Smooth muscle cell (in vitro differentiated cells): Measurements from ENCODE around the gene DHRS1. TPM values are rescaled to one million over a fixed set of nuclear protein-coding genes. Genes with fewer than 3 reads are reported as not detected.

Experiments
- DNase-seq: peaks from one replicate; lab custom pipeline; 2025; ENCODE audit not compliant: unreplicated experiment; lab: John Stamatoyannopoulos, UW
- H2AFZ ChIP-seq: fragments of 200-600 bp; sonication (generic); 2 replicates; pipeline ENCODE4 v1.6.0; 2016; ENCODE audit warnings: antibody characterized with exemption, low read depth, mild to moderate bottlenecking
- H3F3A ChIP-seq: fragments of 200-600 bp; sonication (generic); 2 replicates; pipeline ENCODE4 v1.6.0; 2017; ENCODE audit warnings: antibody characterized with exemption, low read depth
- H3K27ac ChIP-seq: fragments of 200-600 bp; sonication (generic); 2 replicates; pipeline ENCODE4 v1.5.1; 2016; ENCODE audit warnings: low read depth, mild to moderate bottlenecking
- H3K27me3 ChIP-seq: fragments of 200-600 bp; sonication (generic); 2 replicates; pipeline ENCODE4 v1.6.1; 2016; ENCODE audit warnings: low read depth, mild to moderate bottlenecking
- H3K36me3 ChIP-seq: fragments of 200-600 bp; sonication (generic); 2 replicates; pipeline ENCODE4 v1.5.1; 2016; ENCODE audit warnings: low read depth
- H3K4me1 ChIP-seq: fragments of 200-600 bp; sonication (generic); 2 replicates; pipeline ENCODE4 v1.5.1; 2016; ENCODE audit warnings: low read depth
- H3K4me2 ChIP-seq: fragments of 200-600 bp; sonication (generic); 2 replicates; pipeline ENCODE4 v1.6.0; 2016; ENCODE audit warnings: mild to moderate bottlenecking
- H3K4me3 ChIP-seq: fragments of 200-600 bp; sonication (generic); 2 replicates; pipeline ENCODE4 v1.5.1; 2016; ENCODE audit warnings: mild to moderate bottlenecking
- H3K79me2 ChIP-seq: fragments of 200-600 bp; sonication (generic); 2 replicates; pipeline ENCODE4 v1.6.0; 2016; ENCODE audit warnings: low read depth, mild to moderate bottlenecking
- H3K9ac ChIP-seq: fragments of 200-600 bp; sonication (generic); 2 replicates; pipeline ENCODE4 v1.6.0; 2016; ENCODE audit warnings: low read depth
- H3K9me3 ChIP-seq: fragments of 200-600 bp; sonication (generic); replicated peaks from 2 replicates; pipeline ENCODE4 v1.5.1; 2016; ENCODE audit warnings: low read depth
- H4K20me1 ChIP-seq: fragments of 200-600 bp; sonication (generic); 2 replicates; pipeline ENCODE4 v1.6.0; 2016; ENCODE audit warnings: low read depth
- WGBS: methylation state at CpG from one replicate; pipeline ENCODE4 v1.1.7; 2016; ENCODE audit warnings: low lambda C conversion rate; 5-methylcytosine and 5-hydroxymethylcytosine counted together
- polyA plus RNA-seq: library from polyadenylated mRNA; unstranded; fragments of >200 nt; fragmentation: Nextera tagmentation; extraction: Ambion mirVana; gene quantifications from 2 replicates; pipeline ENCODE4 v1.2.1, GENCODE V29; 2016
- total RNA-seq: library from RNA; depleted of rRNA; stranded (reverse); fragments of >200 nt; gene quantifications from 2 replicates; pipeline ENCODE4 v1.2.3, GENCODE V29; 2014
- TF ChIP-seq, protein P1 (sequence below): fragments of 200-600 bp; sonication (generic); IDR thresholded peaks from 2 replicates; pipeline ENCODE4 v1.5.1; 2017; ENCODE audit warnings: borderline replicate concordance, mild to moderate bottlenecking, antibody characterized with exemption; ENCODE audit not compliant: insufficient read depth, poor library complexity, severe bottlenecking

DHRS1 gene
- total and polyA plus RNA-seq, 2 experiments from 2014 or later: 22.5 to 25.2 TPM

DNA sequence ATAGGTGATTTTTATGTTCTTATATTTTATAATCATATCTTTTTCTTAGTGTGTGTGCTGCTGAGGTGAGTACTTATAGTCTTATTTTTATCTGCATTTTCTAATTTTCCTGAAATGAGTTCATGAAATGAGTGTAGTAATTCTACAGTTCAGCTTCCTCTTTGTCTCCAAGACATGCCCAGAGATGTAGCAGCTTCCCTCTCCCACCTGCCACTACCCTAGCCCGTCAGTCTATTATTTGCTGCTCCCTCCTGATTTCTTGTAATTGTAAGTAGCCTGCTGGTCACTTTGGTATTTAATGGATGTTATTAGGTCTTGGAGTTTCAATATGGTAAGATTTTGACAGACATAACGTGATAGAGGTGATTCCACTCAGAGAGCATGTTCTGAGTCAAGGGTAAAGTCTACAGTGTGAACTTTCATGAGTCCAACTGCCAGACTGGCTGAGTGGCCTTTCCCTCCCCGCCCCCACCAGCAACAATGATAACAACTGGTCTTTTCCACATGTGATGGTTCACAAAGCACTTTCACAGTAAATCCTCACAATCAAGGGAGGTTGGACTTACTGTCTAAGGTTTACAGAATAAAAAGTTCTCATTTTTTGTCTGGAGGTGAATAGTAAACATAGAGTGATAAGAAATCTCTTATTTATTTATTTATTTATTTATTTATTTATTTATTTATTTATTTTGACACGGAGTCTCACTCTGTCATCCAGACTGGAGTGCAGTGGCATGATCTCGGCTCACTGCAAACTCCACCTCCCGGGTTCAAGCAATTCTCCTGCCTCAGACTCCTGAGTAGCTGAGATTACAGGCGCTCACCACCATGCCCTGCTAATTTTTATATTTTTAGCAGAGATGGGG, 44.4 kb upstream of the DHRS1 start:
- Histone ChIP-seq H3K36me3 (no peaks in the 10 kb centered on the region), H3K27ac (no peak overlapping the region), H3K9me3 (no peaks in the 10 kb centered on the region), H3K4me1 (peaks cover 4% of the 10 kb centered on the region), H3K9ac (no peak overlapping the region), H4K20me1 (no peaks in the 10 kb centered on the region), H3K79me2 (no peaks in the 10 kb centered on the region), H3K27me3 (peaks cover 85% of the 10 kb centered on the region), H3K4me3 (no peak overlapping the region), H3K4me2 (no peak overlapping the region), H3F3A (no peaks in the 10 kb centered on the region), H2AFZ (no peak overlapping the region)
- DNase-seq: no peak
- TF ChIP-seq, protein P1, sequence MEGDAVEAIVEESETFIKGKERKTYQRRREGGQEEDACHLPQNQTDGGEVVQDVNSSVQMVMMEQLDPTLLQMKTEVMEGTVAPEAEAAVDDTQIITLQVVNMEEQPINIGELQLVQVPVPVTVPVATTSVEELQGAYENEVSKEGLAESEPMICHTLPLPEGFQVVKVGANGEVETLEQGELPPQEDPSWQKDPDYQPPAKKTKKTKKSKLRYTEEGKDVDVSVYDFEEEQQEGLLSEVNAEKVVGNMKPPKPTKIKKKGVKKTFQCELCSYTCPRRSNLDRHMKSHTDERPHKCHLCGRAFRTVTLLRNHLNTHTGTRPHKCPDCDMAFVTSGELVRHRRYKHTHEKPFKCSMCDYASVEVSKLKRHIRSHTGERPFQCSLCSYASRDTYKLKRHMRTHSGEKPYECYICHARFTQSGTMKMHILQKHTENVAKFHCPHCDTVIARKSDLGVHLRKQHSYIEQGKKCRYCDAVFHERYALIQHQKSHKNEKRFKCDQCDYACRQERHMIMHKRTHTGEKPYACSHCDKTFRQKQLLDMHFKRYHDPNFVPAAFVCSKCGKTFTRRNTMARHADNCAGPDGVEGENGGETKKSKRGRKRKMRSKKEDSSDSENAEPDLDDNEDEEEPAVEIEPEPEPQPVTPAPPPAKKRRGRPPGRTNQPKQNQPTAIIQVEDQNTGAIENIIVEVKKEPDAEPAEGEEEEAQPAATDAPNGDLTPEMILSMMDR: no peak
- 84% methylated on average over 7 of the region's 7 CpGs for WGBS

DNA sequence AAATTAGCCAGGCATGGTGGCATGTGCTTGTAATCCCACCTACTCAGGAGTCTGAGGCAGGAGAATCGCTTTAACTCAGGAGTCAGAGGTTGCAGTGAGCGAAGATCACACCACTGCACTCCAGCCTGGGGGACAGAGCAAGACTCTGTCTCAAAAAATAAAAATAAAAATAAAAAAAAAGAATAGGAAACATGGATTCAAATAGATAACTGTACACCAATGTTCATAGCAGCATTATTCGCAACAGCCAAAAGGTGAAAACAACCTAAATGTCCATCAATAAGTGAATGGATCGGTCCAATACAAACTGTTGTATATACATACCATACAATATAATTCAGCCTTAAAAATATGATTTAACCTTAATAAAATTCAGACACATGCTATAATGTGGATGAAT, 43.3 kb upstream of the DHRS1 start:
- Histone ChIP-seq H3K79me2 (no peaks in the 10 kb centered on the region), H3K9ac (no peak overlapping the region), H3K4me2 (no peak overlapping the region), H3K4me3 (no peak overlapping the region), H3K27me3 (peaks cover 87% of the 10 kb centered on the region), H3K27ac (no peak overlapping the region), H3F3A (no peaks in the 10 kb centered on the region), H3K9me3 (no peaks in the 10 kb centered on the region), H3K36me3 (no peaks in the 10 kb centered on the region), H3K4me1 (peaks cover 4% of the 10 kb centered on the region), H4K20me1 (no peaks in the 10 kb centered on the region), H2AFZ (no peak overlapping the region)
- 88% methylated on average over 4 of the region's 4 CpGs for WGBS
- TF ChIP-seq, protein P1: no peak
- no peak for DNase-seq

DNA sequence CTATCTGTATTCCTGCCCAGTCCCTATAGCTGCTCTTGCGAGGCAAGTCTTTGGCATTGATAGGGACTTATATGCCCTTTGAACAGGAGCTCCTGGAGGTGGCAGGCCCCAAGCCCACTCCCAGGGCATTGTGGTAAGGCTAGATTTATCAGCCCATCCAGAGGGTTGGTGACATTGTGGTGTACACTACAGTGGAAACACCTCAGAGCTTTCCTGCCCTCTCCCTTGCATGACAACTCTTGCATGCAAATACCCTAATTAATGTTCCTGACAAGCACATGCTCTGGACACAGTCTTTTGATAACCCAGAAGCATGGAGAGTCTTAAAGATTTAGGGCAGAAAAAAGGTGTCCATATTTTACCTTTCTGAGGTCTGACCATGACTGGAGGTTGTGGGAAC, 41.0 kb upstream of the DHRS1 start:
- TF ChIP-seq, protein P1: no peak
- Histone ChIP-seq H3K4me3 (no peak overlapping the region), H3F3A (no peaks in the 10 kb centered on the region), H3K9me3 (no peaks in the 10 kb centered on the region), H2AFZ (no peak overlapping the region), H3K27ac (no peak overlapping the region), H3K36me3 (no peaks in the 10 kb centered on the region), H3K4me2 (no peak overlapping the region), H4K20me1 (no peaks in the 10 kb centered on the region), H3K4me1 (peaks cover 4% of the 10 kb centered on the region), H3K9ac (no peak overlapping the region), H3K79me2 (no peaks in the 10 kb centered on the region), H3K27me3 (peaks cover 92% of the 10 kb centered on the region)
- 87% methylated on average over 1 of the region's 1 CpG for WGBS
- no peak for DNase-seq
